GM19397 (cell line): Measurements from ENCODE around the gene DSG2.
"Not testable (repeated sequence)": the region's sequence is repeated elsewhere in the genome, so short reads cannot be mapped to it uniquely, and the experiment has no call there.

Experiments
- ATAC-seq: cut with Tn5 transposase; IDR thresholded peaks from one replicate; pipeline ENCODE4 v1.9.1; 2021; ENCODE audit warnings: mild to moderate bottlenecking, moderate library complexity; ENCODE audit not compliant: unreplicated experiment

Gene DSG2

GRCh38 chr18:31498574-31499524 is 872 bp downstream of the DSG2 start:
- peak; percentile 14 for ATAC-seq

- ATAC-seq: peak; percentile 72
Observed at GRCh38 chr18:31500051-31500688, 2.2 kb downstream of the DSG2 start.

- no peak for ATAC-seq
Observed at GRCh38 chr18:31503011-31503410, 5.0 kb downstream of the DSG2 start.

- ATAC-seq: no peak
Observed at GRCh38 chr18:31504455-31505147, 6.6 kb downstream of the DSG2 start.

- ATAC-seq: no peak
Observed at GRCh38 chr18:31505156-31505555, 7.2 kb downstream of the DSG2 start.

GRCh38 chr18:31506024-31506742 is 8.2 kb downstream of the DSG2 start:
- ATAC-seq: no peak

- not testable (repeated sequence) for ATAC-seq
Observed at GRCh38 chr18:31507124-31507523, 9.1 kb downstream of the DSG2 start.

GRCh38 chr18:31508781-31509180 is 10.8 kb downstream of the DSG2 start:
- no peak for ATAC-seq

GRCh38 chr18:31509571-31509970 is 11.6 kb downstream of the DSG2 start:
- ATAC-seq: no peak

GRCh38 chr18:31510319-31510718 is 12.3 kb downstream of the DSG2 start:
- no peak for ATAC-seq

- ATAC-seq: peak; percentile 44
Observed at GRCh38 chr18:31511098-31511497, 13.1 kb downstream of the DSG2 start.

GRCh38 chr18:31512203-31512764 is 14.3 kb downstream of the DSG2 start:
- no peak for ATAC-seq

- ATAC-seq: no peak
Observed at GRCh38 chr18:31513189-31513935, 15.4 kb downstream of the DSG2 start.

- no peak for ATAC-seq
Observed at GRCh38 chr18:31516437-31516836, 18.5 kb downstream of the DSG2 start.

- no peak for ATAC-seq
Observed at GRCh38 chr18:31526374-31526773, 28.4 kb downstream of the DSG2 start.

GRCh38 chr18:31533236-31533635 is 35.3 kb downstream of the DSG2 start:
- ATAC-seq: no peak

- ATAC-seq: no peak
Observed at GRCh38 chr18:31538837-31539236, 40.9 kb downstream of the DSG2 start.

- ATAC-seq: no peak
Observed at GRCh38 chr18:31546476-31546875, 48.5 kb downstream of the DSG2 start.

- no peak for ATAC-seq
Observed at GRCh38 chr18:31548853-31549252, 50.9 kb downstream of the DSG2 start.

- ATAC-seq: no peak
Observed at GRCh38 chr18:31549416-31549815, 51.4 kb downstream of the DSG2 start.
